ENCODE results near the gene SLC6A13. TPM values are rescaled to one million over a fixed set of nuclear protein-coding genes. Genes with fewer than 3 reads are reported as not detected.

The SLC6A13 gene
- total and polyA plus RNA-seq, 9 donors, result 0.13 to 6.1 (median 0.75) TPM; not detected in 3

DNA sequence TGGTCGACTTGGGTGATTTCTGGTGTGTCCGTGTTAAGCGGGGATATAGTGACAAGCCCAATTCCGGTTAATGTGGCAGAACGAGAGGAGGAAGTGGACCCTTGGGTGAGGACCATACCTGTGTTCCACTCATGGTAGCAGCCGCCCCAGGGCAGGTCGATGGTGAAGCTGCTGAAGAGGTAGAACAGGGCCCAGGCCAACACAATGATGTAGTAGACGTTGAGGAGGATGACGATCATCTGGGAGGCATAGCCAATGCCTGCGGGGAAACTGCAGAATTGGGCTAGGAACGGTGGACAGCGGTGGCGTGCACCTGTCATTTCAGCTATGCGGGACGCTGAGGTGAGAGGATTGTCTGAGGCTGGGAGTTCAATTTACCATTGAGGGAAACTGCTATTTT is 20.1 kb downstream of the SLC6A13 start:
- Histone ChIP-seq H3K4me3 (no peak overlapping the region), H3K9me3 (no peaks in the 10 kb centered on the region), H3K4me1 (ENCODE audit: insufficient read depth) (no peaks in the 10 kb centered on the region), H3K36me3 (no peaks in the 10 kb centered on the region), H3K27ac (no peak overlapping the region), H3K27me3 (no peaks in the 10 kb centered on the region)
- TF ChIP-seq, protein P1, sequence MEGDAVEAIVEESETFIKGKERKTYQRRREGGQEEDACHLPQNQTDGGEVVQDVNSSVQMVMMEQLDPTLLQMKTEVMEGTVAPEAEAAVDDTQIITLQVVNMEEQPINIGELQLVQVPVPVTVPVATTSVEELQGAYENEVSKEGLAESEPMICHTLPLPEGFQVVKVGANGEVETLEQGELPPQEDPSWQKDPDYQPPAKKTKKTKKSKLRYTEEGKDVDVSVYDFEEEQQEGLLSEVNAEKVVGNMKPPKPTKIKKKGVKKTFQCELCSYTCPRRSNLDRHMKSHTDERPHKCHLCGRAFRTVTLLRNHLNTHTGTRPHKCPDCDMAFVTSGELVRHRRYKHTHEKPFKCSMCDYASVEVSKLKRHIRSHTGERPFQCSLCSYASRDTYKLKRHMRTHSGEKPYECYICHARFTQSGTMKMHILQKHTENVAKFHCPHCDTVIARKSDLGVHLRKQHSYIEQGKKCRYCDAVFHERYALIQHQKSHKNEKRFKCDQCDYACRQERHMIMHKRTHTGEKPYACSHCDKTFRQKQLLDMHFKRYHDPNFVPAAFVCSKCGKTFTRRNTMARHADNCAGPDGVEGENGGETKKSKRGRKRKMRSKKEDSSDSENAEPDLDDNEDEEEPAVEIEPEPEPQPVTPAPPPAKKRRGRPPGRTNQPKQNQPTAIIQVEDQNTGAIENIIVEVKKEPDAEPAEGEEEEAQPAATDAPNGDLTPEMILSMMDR (IDR thresholded peaks at IDR 0.05), result no peak
- TF ChIP-seq POLR2A (IDR thresholded peaks at IDR 0.05) (no peak), EP300 (IDR thresholded peaks at IDR 0.05) (no peak)
- 89 to 92% (median 90%) methylated on average over 15 of the region's 15 CpGs for WGBS, 3 donors
- DNase-seq, result no peak
- intact Hi-C loops (cut with DNase I), result no loop called here

DNA sequence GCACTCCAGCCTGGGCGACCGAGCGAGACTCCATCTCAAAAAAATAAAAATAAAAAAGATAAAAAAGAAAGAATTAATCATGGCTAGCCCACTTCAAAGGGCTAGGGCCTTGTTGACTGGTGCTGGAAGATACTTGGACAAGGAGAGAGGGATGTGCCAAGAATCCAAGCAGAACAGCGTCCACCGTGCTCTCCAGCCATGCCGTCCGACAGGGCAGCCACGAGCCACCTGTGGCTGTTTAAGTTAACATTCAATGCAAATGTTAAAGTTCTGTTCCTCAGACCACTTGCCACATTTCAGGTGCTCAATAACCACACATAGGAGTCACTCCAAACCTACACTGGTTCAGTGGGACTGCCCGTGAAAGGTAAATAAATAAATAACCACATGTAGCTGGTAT is 21.4 kb downstream of the SLC6A13 start:
- DNase-seq, result no peak
- Histone ChIP-seq H3K27me3 (no peaks in the 10 kb centered on the region), H3K9me3 (no peaks in the 10 kb centered on the region), H3K4me3 (no peak overlapping the region), H3K36me3 (no peaks in the 10 kb centered on the region), H3K4me1 (ENCODE audit: insufficient read depth) (no peaks in the 10 kb centered on the region), H3K27ac (no peak overlapping the region)
- no peak for TF ChIP-seq POLR2A (IDR thresholded peaks at IDR 0.05)
- TF ChIP-seq, protein P1 (IDR thresholded peaks at IDR 0.05), result no peak
- TF ChIP-seq EP300 (IDR thresholded peaks at IDR 0.05), result no peak
- intact Hi-C loops (cut with DNase I), result no loop called here
- WGBS, 3 donors, result 83 to 90% (median 89%) methylated on average over 9 of the region's 9 CpGs

DNA sequence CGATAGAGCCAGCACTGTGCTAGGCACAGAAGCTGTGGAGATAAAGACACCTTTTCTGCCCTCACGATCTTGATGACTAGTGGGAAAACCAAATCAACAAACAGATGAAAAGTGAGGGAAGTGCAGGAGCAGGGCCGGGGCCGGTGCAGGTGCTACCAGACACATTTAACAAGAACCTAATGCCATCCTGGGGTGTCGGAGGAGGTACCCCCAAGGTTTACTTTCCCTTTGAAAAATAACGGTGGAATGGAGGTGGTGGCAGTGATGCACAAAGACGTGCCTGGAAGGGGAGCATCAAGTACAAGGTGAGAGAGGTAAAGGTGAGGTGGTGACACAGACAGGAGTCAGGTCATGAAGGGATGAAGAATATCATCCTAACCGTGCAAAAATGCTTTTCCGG is 22.1 kb downstream of the SLC6A13 start:
- no peaks in the 10 kb centered on the region for H3K27me3 ChIP-seq
- WGBS, 3 donors, result 87 to 93% (median 90%) methylated on average over 9 of the region's 9 CpGs
- intact Hi-C loops (cut with DNase I), result no loop called here
- TF ChIP-seq EP300 (IDR thresholded peaks at IDR 0.05) (no peak), POLR2A (IDR thresholded peaks at IDR 0.05) (no peak)
- TF ChIP-seq, protein P1 (IDR thresholded peaks at IDR 0.05), result no peak
- H3K9me3 ChIP-seq, result no peaks in the 10 kb centered on the region
- DNase-seq, result no peak
- H3K36me3 ChIP-seq, result no peaks in the 10 kb centered on the region
- no peak overlapping the region for H3K4me3 ChIP-seq
- H3K4me1 ChIP-seq (ENCODE audit: insufficient read depth), result no peaks in the 10 kb centered on the region
- H3K27ac ChIP-seq, result no peak overlapping the region

DNA sequence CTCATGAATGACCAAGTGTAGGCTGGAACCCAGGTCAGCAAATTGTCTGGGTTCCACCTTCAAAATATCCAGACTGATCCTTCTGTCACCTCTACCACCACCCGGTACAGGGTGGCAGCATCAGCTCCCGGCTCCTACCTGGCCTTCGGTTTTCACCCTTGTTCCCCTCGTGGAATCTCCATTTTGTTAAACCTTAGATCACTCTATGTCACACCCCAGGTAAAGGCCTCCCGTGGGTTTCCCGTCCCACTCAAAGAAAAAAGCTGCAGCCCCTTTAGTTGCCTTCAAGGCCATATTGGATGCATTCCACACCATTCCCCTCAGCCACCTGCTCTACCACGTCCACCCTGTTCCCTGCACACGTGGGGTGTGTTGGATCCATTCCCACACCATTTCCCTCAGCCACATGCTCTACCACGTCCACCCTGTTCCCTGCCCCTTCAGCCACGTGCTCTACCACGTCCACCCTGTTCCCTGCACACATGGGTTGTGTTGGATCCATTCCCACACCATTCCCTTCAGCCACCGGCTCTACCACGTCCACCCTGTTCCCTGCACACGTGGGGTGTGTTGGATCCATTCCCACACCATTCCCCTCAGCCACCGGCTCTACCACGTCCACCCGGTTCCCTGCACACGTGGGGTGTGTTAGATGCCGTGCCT is 23.8 kb downstream of the SLC6A13 start:
- DNase-seq, result no peak
- TF ChIP-seq EP300 (IDR thresholded peaks at IDR 0.05) (no peak), POLR2A (IDR thresholded peaks at IDR 0.05) (no peak)
- TF ChIP-seq, protein P1 (IDR thresholded peaks at IDR 0.05), result no peak
- WGBS, 3 donors, result 73 to 81% (median 76%) methylated on average over 19 of the region's 19 CpGs
- Histone ChIP-seq H3K27me3 (no peaks in the 10 kb centered on the region), H3K4me3 (no peak overlapping the region), H3K36me3 (no peaks in the 10 kb centered on the region), H3K4me1 (ENCODE audit: insufficient read depth) (no peaks in the 10 kb centered on the region), H3K9me3 (no peaks in the 10 kb centered on the region), H3K27ac (no peak overlapping the region)
- intact Hi-C loops (cut with DNase I), result no loop called here
